H1 (cell line): Measurements from ENCODE around the gene HPS3. TPM values are rescaled to one million over a fixed set of nuclear protein-coding genes. Genes with fewer than 3 reads are reported as not detected.

ENCODE experiments used
- CTCF ChIA-PET: fragments of 300-600 bp; sonication (Branson Sonifier 250); formaldehyde crosslinking; loops from one replicate; lab custom pipeline; 2021; ENCODE audit not compliant: partially characterized antibody; lab: Charles Lee
- POLR2A ChIA-PET: fragments of 300-600 bp; sonication (Branson Sonifier 250); formaldehyde crosslinking; loops from one replicate; lab custom pipeline; 2021; ENCODE audit warnings: inconsistent platforms; ENCODE audit not compliant: partially characterized antibody; lab: Charles Lee
- DNase-seq, 2 experiments: peaks; one replicate each; pipeline versions ENCODE4 v3.0.0 to v3.0.0-alpha.2; 2010 to 2022; ENCODE audit warnings: low spot score in 2 of 2, low read depth in 1 of 2, mixed read lengths in 1 of 2
- FAIRE-seq: peaks from 2 replicates; lab custom pipeline; 2011; peaks lifted over from hg19 to GRCh38; lab: Jason Lieb, UNC
- H2AFZ ChIP-seq: 2 replicates; pipeline ENCODE4 v1.8.1; 2012; ENCODE audit warnings: low read length, inconsistent platforms
- H2AK5ac ChIP-seq: 2 replicates; pipeline ENCODE4 v1.6.1; 2013; ENCODE audit warnings: low read depth, low read length
- H2BK120ac ChIP-seq: replicated peaks from 2 replicates; pipeline ENCODE3; 2013; ENCODE audit warnings: low read depth, low read length, inconsistent platforms
- H2BK12ac ChIP-seq: 2 replicates; pipeline ENCODE4 v1.6.1; 2013; ENCODE audit warnings: low read depth, low read length
- H2BK15ac ChIP-seq: 2 replicates; pipeline ENCODE4 v1.6.1; 2013; ENCODE audit warnings: low read length
- H2BK20ac ChIP-seq: 2 replicates; pipeline ENCODE4 v1.6.1; 2013; ENCODE audit warnings: low read length
- H2BK5ac ChIP-seq: 2 replicates; pipeline ENCODE4 v1.6.1; 2013; ENCODE audit warnings: low read depth, low read length
- H3K14ac ChIP-seq: 2 replicates; pipeline ENCODE4 v1.6.1; 2013; ENCODE audit warnings: inconsistent platforms; ENCODE audit not compliant: insufficient read length
- H3K18ac ChIP-seq: 2 replicates; pipeline ENCODE4 v1.6.1; 2013; ENCODE audit warnings: low read length; ENCODE audit errors: extremely low read depth
- H3K23ac ChIP-seq: 2 replicates; pipeline ENCODE4 v1.6.1; 2013; ENCODE audit warnings: inconsistent platforms; ENCODE audit not compliant: insufficient read length
- H3K23me2 ChIP-seq: 2 replicates; pipeline ENCODE4 v1.6.1; 2013; ENCODE audit warnings: low read depth, low read length
- H3K27ac ChIP-seq: 2 replicates; pipeline ENCODE4 v1.6.1; 2011; ENCODE audit warnings: low read depth, low read length, inconsistent platforms
- H3K27me3 ChIP-seq, 4 experiments: replicated peaks in 1 of 4; 1 replicate in 1 of 4; 2 replicates in 3 of 4; pipeline versions ENCODE4 v1.6.1 to v1.8.1; 2011 to 2013; ENCODE audit warnings: low read length in 3 of 4, mild to moderate bottlenecking in 3 of 4, inconsistent platforms in 2 of 4, mixed read lengths in 2 of 4, moderate library complexity in 1 of 4; ENCODE audit not compliant: control insufficient read depth in 3 of 4, insufficient read depth in 3 of 4; ENCODE audit errors: extremely low read depth in 1 of 4
- H3K36me3 ChIP-seq, 4 experiments: 2 replicates each; pipeline versions ENCODE4 v1.6.1 to v1.8.1; 2011 to 2013; ENCODE audit warnings: mild to moderate bottlenecking in 4 of 4, low read length in 3 of 4, moderate library complexity in 2 of 4, control low read depth in 1 of 4, inconsistent platforms in 1 of 4; ENCODE audit not compliant: insufficient read depth in 4 of 4, control insufficient read depth in 2 of 4
- H3K4ac ChIP-seq: replicated peaks from 2 replicates; pipeline ENCODE3; 2013; ENCODE audit warnings: low read length, low read depth, mixed read lengths, inconsistent platforms; ENCODE audit not compliant: insufficient read length
- H3K4me1 ChIP-seq, 4 experiments: replicated peaks in 1 of 4; 1 replicate in 1 of 4; 2 replicates in 3 of 4; pipeline versions ENCODE4 v1.6.1 to v1.8.1; 2011 to 2013; ENCODE audit warnings: low read length in 3 of 4, inconsistent platforms in 2 of 4, mixed read lengths in 1 of 4; ENCODE audit not compliant: insufficient read depth in 4 of 4, control insufficient read depth in 3 of 4
- H3K4me2 ChIP-seq, 2 experiments: 2 replicates each; pipeline versions ENCODE4 v1.6.1 to v1.8.1; 2011 to 2013; ENCODE audit warnings: low read depth in 2 of 2, low read length in 2 of 2, control low read depth in 1 of 2, inconsistent platforms in 1 of 2, mild to moderate bottlenecking in 1 of 2; ENCODE audit not compliant: insufficient read depth in 1 of 2
- H3K4me3 ChIP-seq, 4 experiments: fragments of 200-600, 300-600 bp in 1 of 4; sonication (generic), shearing (Covaris generic), sonication (Bioruptor Twin) in 1 of 4; 2 replicates each; pipeline versions ENCODE4 v1.5.1 to v1.8.1; 2011 to 2016; ENCODE audit warnings: low read length in 4 of 4, low read depth in 3 of 4, control low read depth in 2 of 4, inconsistent platforms in 2 of 4, mild to moderate bottlenecking in 2 of 4, mixed read lengths in 1 of 4, moderate library complexity in 1 of 4; ENCODE audit not compliant: insufficient read depth in 2 of 4; ENCODE audit errors: extremely low read depth in 1 of 4
- H3K56ac ChIP-seq: replicated peaks from 2 replicates; pipeline ENCODE3; 2013; ENCODE audit warnings: low read depth, mild to moderate bottlenecking, mixed read lengths, low read length, inconsistent platforms; ENCODE audit not compliant: insufficient read length
- H3K79me1 ChIP-seq: 2 replicates; pipeline ENCODE4 v1.6.1; 2013; ENCODE audit warnings: low read depth, low read length, control low read depth
- H3K79me2 ChIP-seq, 2 experiments: 2 replicates each; pipeline versions ENCODE4 v1.6.1 to v1.8.1; 2012 to 2013; ENCODE audit warnings: low read length in 2 of 2, mild to moderate bottlenecking in 2 of 2, inconsistent platforms in 1 of 2; ENCODE audit not compliant: insufficient read depth in 2 of 2, control insufficient read depth in 1 of 2
- H3K9ac ChIP-seq, 4 experiments: replicated peaks in 1 of 4; 1 replicate in 1 of 4; 2 replicates in 3 of 4; pipeline versions ENCODE4 v1.6.1 to v1.8.1; 2011 to 2013; ENCODE audit warnings: low read depth in 3 of 4, low read length in 3 of 4, control low read depth in 2 of 4, mild to moderate bottlenecking in 2 of 4, moderate library complexity in 2 of 4, inconsistent platforms in 1 of 4; ENCODE audit errors: extremely low read depth in 1 of 4
- H3K9me3 ChIP-seq, 2 experiments: 2 replicates each; pipeline versions ENCODE4 v1.6.1 to v1.8.1; 2012 to 2013; ENCODE audit warnings: mild to moderate bottlenecking in 2 of 2, moderate library complexity in 2 of 2, control low read depth in 1 of 2, inconsistent platforms in 1 of 2, low read depth in 1 of 2, low read length in 1 of 2, mixed read lengths in 1 of 2; ENCODE audit not compliant: insufficient read depth in 2 of 2
- H4K20me1 ChIP-seq, 2 experiments: replicated peaks in 1 of 2; 2 replicates each; pipeline versions ENCODE3 to v1.8.1; 2011 to 2013; ENCODE audit warnings: inconsistent platforms in 2 of 2, low read length in 2 of 2, mild to moderate bottlenecking in 1 of 2; ENCODE audit not compliant: insufficient read depth in 2 of 2, control insufficient read depth in 1 of 2
- H4K5ac ChIP-seq: 2 replicates; pipeline ENCODE4 v1.6.1; 2013; ENCODE audit warnings: low read length, low read depth, mixed read lengths, inconsistent platforms; ENCODE audit not compliant: insufficient read length
- H4K8ac ChIP-seq: 2 replicates; pipeline ENCODE4 v1.8.0; 2013; ENCODE audit warnings: mild to moderate bottlenecking, moderate library complexity, low read length, inconsistent platforms; ENCODE audit not compliant: insufficient read depth; ENCODE audit errors: extremely low read depth
- H4K91ac ChIP-seq: replicated peaks from 2 replicates; pipeline ENCODE3; 2013; ENCODE audit warnings: low read length, mixed read lengths, inconsistent platforms; ENCODE audit not compliant: insufficient read length
- BACH1 ChIP-seq: IDR thresholded peaks from 2 replicates; pipeline ENCODE4 v1.6.1; 2012; ENCODE audit warnings: low read length, improper control_type of control experiment
- CHD1 ChIP-seq: IDR thresholded peaks from 2 replicates; pipeline ENCODE4 v1.6.1; 2012; ENCODE audit warnings: low read depth, low read length, improper control_type of control experiment
- EP300 ChIP-seq, 2 experiments: IDR thresholded peaks; 1 replicate in 1 of 2; 2 replicates in 1 of 2; pipeline ENCODE4 v1.6.1; 2011 to 2012; ENCODE audit warnings: low read depth in 2 of 2, low read length in 2 of 2, mild to moderate bottlenecking in 2 of 2, borderline replicate concordance in 1 of 2, inconsistent platforms in 1 of 2, moderate library complexity in 1 of 2
- KDM5A ChIP-seq: fragments of 200-600 bp; IDR thresholded peaks from 2 replicates; pipeline ENCODE4 v1.7.1; 2012; ENCODE audit warnings: mild to moderate bottlenecking, low read length, inconsistent platforms, mixed read lengths
- POU5F1 ChIP-seq: IDR thresholded peaks from 2 replicates; pipeline ENCODE4 v1.6.1; 2011; ENCODE audit warnings: low read depth, mild to moderate bottlenecking, low read length, moderate library complexity
- RBBP5 ChIP-seq: IDR thresholded peaks from 2 replicates; pipeline ENCODE4 v1.7.1; 2012; ENCODE audit warnings: low read depth, mild to moderate bottlenecking, inconsistent platforms, low read length, moderate library complexity, borderline replicate concordance
- TEAD4 ChIP-seq: IDR thresholded peaks from 2 replicates; pipeline ENCODE4 v1.6.1; 2012; ENCODE audit warnings: low read depth, low read length, inconsistent platforms, mixed read lengths
- WGBS, 2 experiments: shearing (Covaris generic) in 1 of 2; methylation state at CpG; one replicate each; pipeline versions ENCODE4 v1.1.6 to v1.1.7; 2013 to 2015; ENCODE audit warnings: low lambda C conversion rate in 2 of 2, mixed read lengths in 2 of 2, inconsistent platforms in 1 of 2, low coverage in 1 of 2, missing lambda C conversion rate in 1 of 2; ENCODE audit not compliant: insufficient replicate concordance in 2 of 2, insufficient coverage in 1 of 2, insufficient read length in 1 of 2; ENCODE audit errors: extremely low coverage in 1 of 2, missing lambda C conversion rate in 1 of 2; 5-methylcytosine and 5-hydroxymethylcytosine counted together
- polyA plus RNA-seq, 7 experiments: library from polyadenylated mRNA; depleted of rRNA in 3 of 7; stranded (reverse) in 5 of 7; unstranded in 2 of 7; fragments of >200 nt in 5 of 7; fragments of 200-250 nt in 2 of 7; gene quantifications; 1 replicate in 5 of 7; 2 replicates in 1 of 7; 4 replicates in 1 of 7; pipeline versions ENCODE4 v1.2.1 to v1.2.3, GENCODE V29; 2011 to 2013; ENCODE audit warnings: missing spikeins in 2 of 7, mixed read lengths in 2 of 7
- total RNA-seq: library from RNA; stranded (reverse); fragmentation: NEBNext Ultra II Directional; extraction: Animal tissue kit (Norgen Biotek cat#: 25700); gene quantifications from 2 replicates; pipeline ENCODE4 v1.2.1, GENCODE V29; 2021
- TF ChIP-seq, protein P1 (sequence below), 3 experiments: IDR thresholded peaks; 1 replicate in 2 of 3; 2 replicates in 1 of 3; pipeline versions ENCODE4 v1.5.1 to v1.6.1; 2011; ENCODE audit warnings: low read length in 3 of 3, mild to moderate bottlenecking in 3 of 3, inconsistent platforms in 2 of 3, low read depth in 1 of 3, moderate library complexity in 1 of 3; ENCODE audit not compliant: insufficient read depth in 1 of 3; ENCODE audit errors: control extremely low read depth in 1 of 3
- TF ChIP-seq, protein P2 (sequence below): IDR thresholded peaks from 2 replicates; pipeline ENCODE4 v1.6.1; 2011; ENCODE audit warnings: low read length, improper control_type of control experiment
- TF ChIP-seq, protein P3 (sequence below): IDR thresholded peaks from 2 replicates; pipeline ENCODE4 v1.6.1; 2012; ENCODE audit warnings: inconsistent platforms

HPS3 gene
- total and polyA plus RNA-seq, 2 of the 8 experiments (the other 6 are each of a cell fraction or from before 2014, with no cell fraction given), result 23.7 to 48.7 TPM

DNA sequence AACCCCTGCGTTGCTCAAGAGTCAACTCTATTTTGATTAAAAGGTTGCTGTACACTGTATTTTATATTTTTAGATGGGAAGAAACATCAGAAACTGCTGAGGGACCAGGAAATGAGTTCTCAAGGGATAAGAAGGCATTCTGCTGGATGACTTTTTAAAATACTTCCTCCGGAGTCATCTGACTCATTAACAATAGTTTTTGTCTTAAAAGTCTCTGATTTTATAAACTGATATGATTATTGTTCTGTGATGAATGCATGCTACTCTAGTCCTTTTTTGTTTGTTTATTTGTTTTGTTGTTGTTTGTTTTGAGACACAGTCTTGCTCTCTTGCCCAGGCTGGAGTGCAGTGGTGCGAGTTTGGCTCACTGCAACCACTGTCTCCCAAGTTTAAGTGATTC lies 25.0 kb upstream of the HPS3 start:
- POLR2A ChIA-PET, result no interaction called here
- Histone ChIP-seq H3K56ac (no peak overlapping the region), H3K23me2 (no peaks in the 10 kb centered on the region), H3K27me3 (no peaks in the 10 kb centered on the region), H2AFZ (no peak overlapping the region), H3K14ac (no peak overlapping the region), H3K27ac (no peak overlapping the region), H3K4me2 (no peak overlapping the region), H2AK5ac (no peak overlapping the region), H3K18ac (no peak overlapping the region), H3K9me3 (peaks cover 7 to 15% of the 10 kb centered on the region in 2 experiments; a peak in 3 of 4 replicates), H2BK5ac (no peak overlapping the region), H3K9ac (no peak overlapping the region), H4K5ac (no peak overlapping the region), H3K4me3 (no peak overlapping the region), H2BK120ac (no peak overlapping the region), H4K91ac (no peak overlapping the region), H4K8ac (no peak overlapping the region), H3K79me1 (no peaks in the 10 kb centered on the region), H3K79me2 (no peaks in the 10 kb centered on the region), H3K4ac (no peak overlapping the region), H4K20me1 (no peaks in the 10 kb centered on the region), H3K36me3 (no peaks in the 10 kb centered on the region), H3K4me1 (no peaks in the 10 kb centered on the region), H2BK12ac (no peak overlapping the region), H3K23ac (no peak overlapping the region), H2BK20ac (no peak overlapping the region), H2BK15ac (no peak overlapping the region)
- 89% methylated on average over 3 of the region's 3 CpGs; no CpG with 5 or more reads in 1 of the 2 experiments for WGBS, 2 experiments
- CTCF ChIA-PET, result no interaction called here
- FAIRE-seq, result no peak
- no peak for DNase-seq
- TF ChIP-seq BACH1, result no peak
- TF ChIP-seq, protein P1, sequence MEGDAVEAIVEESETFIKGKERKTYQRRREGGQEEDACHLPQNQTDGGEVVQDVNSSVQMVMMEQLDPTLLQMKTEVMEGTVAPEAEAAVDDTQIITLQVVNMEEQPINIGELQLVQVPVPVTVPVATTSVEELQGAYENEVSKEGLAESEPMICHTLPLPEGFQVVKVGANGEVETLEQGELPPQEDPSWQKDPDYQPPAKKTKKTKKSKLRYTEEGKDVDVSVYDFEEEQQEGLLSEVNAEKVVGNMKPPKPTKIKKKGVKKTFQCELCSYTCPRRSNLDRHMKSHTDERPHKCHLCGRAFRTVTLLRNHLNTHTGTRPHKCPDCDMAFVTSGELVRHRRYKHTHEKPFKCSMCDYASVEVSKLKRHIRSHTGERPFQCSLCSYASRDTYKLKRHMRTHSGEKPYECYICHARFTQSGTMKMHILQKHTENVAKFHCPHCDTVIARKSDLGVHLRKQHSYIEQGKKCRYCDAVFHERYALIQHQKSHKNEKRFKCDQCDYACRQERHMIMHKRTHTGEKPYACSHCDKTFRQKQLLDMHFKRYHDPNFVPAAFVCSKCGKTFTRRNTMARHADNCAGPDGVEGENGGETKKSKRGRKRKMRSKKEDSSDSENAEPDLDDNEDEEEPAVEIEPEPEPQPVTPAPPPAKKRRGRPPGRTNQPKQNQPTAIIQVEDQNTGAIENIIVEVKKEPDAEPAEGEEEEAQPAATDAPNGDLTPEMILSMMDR (IDR thresholded peaks at IDR 0.05; ENCODE audit: control extremely low read depth in 1 of 3, insufficient read depth in 1 of 3, low read depth in 1 of 3, low read length in 3 of 3), result no peak
- no peak for TF ChIP-seq TEAD4
- TF ChIP-seq, protein P2, sequence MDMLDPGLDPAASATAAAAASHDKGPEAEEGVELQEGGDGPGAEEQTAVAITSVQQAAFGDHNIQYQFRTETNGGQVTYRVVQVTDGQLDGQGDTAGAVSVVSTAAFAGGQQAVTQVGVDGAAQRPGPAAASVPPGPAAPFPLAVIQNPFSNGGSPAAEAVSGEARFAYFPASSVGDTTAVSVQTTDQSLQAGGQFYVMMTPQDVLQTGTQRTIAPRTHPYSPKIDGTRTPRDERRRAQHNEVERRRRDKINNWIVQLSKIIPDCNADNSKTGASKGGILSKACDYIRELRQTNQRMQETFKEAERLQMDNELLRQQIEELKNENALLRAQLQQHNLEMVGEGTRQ, result no peak
- no peak for TF ChIP-seq POU5F1
- TF ChIP-seq, protein P3, sequence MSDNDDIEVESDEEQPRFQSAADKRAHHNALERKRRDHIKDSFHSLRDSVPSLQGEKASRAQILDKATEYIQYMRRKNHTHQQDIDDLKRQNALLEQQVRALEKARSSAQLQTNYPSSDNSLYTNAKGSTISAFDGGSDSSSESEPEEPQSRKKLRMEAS, result no peak
- no peak for TF ChIP-seq RBBP5
- TF ChIP-seq CHD1, result no peak
- no peak for TF ChIP-seq KDM5A
- TF ChIP-seq EP300 (IDR thresholded peaks at IDR 0.05; ENCODE audit: borderline replicate concordance in 1 of 2, low read depth in 2 of 2, low read length in 2 of 2), result no peak
